Activated T-cell treated with anti-CD3 and anti-CD28 coated beads for 48 hours (primary cell): ENCODE data around the gene PMIS2.

ENCODE experiments used
- DNase-seq: peaks from one replicate; pipeline ENCODE4 v3.0.0-alpha.2; 2020; ENCODE audit warnings: low read depth

The PMIS2 gene

DNA sequence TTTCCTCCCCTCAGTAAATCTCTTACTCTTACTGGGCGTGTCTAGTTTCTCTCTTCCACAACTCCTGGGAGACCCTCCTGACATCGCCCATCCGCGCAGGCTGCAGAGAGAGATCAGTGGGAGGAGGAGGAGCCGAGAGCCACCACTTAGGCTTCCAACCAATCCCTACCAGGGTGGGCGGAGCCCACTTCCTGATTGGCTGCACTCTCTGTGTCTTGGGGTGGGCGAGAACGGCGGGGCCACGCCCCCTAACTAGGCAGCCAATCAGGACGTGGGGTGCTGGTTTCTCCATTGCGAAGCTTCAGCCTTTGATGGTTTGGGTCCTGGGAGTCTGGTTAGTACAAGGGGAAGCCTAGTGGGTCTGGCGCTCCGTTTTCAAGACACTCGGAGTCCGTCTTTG lies at the start of gene PMIS2:
Gene PMIS2 (plus strand): TSS at position 326 of the 400 bp plus-strand sequence. CDS start 87 bp downstream, outside the sequence.
- peak; percentile 44 for DNase-seq

- no peak for DNase-seq
Observed at GRCh38 chr19:35539314-35539713, 46.7 kb upstream of the PMIS2 start.

- no peak for DNase-seq
Observed at GRCh38 chr19:35539850-35540249, 46.1 kb upstream of the PMIS2 start.

DNA sequence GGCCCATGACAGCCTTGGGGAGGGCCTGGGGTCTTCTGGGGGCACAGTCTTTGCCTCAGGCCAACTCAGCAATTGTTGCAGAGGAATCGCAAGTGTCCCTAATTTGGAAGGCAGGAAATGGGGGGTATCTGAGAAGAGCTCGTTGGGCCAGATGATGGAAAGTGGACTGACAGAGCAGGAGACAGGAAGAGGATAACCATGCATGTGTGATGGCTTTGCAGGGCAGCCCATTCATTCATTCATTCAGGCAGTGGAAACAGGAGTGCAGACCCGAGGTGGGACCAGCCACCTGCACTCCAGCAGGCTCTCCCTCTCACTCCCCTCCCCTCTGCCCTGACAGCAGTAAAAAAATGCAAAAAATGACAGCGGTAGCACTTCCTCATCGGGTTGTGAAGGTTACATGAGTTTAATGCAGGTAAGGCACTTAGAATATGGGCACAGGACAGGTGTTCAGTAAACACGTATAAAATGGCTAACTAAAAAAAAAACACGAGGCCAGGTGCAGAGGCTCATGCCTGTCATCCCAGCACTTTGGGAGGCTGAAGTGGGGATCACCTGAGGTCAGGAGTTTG lies 45.5 kb upstream of the PMIS2 start:
- DNase-seq: no peak

- DNase-seq: no peak
Observed at GRCh38 chr19:35542209-35542608, 43.8 kb upstream of the PMIS2 start.

GRCh38 chr19:35543280-35544109 lies 42.5 kb upstream of the PMIS2 start:
- no peak for DNase-seq

DNA sequence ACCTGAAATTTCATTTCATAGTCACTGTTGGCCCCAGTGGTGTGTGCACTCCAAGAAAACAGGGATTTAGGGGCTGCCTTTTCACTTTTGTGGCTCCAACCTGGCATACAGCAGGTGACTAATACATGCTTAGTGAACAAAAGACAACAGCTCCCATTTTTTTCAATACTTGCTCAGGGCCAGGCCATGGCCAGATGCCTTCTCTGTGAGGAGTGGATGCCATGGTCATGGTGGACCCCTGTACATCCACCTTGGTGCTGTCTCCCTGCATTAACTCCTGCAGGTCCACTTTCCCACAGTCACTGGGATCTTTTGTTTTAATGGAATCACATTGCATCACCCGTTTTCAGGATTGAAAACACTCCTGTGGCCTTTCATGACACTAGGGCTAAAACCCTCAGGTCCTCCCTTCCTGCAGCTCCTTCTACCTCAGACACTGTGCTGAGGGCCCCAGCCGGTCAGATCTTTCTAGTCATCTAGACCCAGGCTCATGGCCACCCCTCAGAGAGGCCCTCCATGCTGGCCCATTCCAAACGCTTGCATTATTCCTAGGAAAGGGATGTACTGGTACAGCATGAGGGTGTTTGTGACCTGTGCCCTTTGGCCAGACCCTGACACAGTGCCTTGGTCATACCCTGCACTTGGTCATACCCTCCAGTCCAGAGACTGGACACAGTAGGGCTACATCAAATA lies 41.7 kb upstream of the PMIS2 start:
- DNase-seq: no peak

- peak; percentile 88 for DNase-seq
Observed at GRCh38 chr19:35545001-35545854, 40.7 kb upstream of the PMIS2 start, which contains the start of gene TMEM147. TMEM147 (plus strand) TSS chr19:35545626; CDS start chr19:35545740, 114 bp downstream.

- peak; percentile 76 for DNase-seq
Observed at GRCh38 chr19:35545855-35546381, 40.1 kb upstream of the PMIS2 start.

- DNase-seq: no peak
Observed at GRCh38 chr19:35546532-35546931, 39.4 kb upstream of the PMIS2 start.

DNA sequence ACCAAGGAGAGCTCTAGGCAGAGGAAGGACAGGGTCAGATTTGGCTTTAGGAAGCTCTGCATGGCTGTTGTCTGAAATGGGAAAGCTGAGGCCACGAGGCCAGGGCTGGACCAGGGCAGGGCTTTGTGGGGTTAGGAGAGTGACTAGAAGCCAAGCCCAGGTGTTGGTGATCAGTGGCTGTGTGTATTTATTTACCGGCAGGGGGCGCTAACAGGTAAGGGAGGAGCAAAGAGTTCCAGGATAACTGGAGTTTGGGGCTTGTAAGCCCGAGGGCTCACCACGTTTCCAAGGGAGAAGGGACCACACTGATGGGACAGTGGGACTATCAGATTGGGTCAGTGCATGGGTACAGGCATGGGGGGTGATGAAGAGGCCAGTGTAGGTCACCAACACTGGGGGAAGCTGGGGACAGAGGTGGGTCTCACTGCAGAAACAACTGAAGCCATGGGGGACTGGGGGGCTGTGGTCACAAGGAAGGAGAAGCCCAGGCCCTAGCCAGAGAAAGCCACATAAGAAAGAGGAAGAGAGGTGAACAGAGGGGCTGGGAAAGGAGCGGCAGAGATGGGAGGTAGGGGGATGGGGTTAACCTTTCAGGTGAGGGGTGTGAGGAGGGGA lies 36.7 kb upstream of the PMIS2 start:
- peak; percentile 28 for DNase-seq

- no peak for DNase-seq
Observed at GRCh38 chr19:35549879-35550523, 36.0 kb upstream of the PMIS2 start.

DNA sequence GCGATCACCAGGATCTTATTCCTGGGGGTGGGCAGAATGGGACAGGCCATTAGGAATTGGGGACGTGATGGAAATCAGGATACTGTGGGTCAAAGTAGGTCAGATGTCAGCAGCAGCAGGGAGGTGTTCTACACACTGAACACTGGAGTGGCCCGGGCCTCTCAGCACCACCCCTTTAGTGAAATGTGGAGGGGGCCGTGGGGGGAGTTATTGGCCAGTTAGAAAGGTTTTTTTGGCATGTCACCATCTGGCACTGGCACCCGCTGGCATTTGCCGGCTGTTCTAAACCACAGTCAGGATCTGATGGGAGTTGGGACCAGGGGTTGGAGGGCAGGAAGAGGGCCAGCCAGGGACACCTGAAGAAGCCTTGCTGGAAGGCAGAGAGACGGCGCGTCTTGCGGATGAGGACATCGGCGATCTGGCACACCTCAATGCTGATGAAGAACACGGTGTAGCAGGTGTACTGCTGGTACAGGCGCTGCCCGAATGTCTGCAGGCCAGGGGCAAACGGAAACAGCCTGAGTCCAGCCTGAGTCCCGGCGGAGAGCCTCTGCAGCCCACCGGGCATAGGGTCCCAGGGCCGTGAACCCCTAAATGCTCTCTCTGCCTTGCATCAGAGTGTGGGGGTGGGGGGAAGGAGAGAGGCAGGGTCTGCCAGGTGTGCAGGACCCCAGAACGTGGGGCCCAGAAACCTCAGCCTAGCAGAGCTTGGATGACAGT lies 34.7 kb upstream of the PMIS2 start:
- DNase-seq: no peak

- DNase-seq: no peak
Observed at GRCh38 chr19:35552534-35553384, 33.2 kb upstream of the PMIS2 start.

DNA sequence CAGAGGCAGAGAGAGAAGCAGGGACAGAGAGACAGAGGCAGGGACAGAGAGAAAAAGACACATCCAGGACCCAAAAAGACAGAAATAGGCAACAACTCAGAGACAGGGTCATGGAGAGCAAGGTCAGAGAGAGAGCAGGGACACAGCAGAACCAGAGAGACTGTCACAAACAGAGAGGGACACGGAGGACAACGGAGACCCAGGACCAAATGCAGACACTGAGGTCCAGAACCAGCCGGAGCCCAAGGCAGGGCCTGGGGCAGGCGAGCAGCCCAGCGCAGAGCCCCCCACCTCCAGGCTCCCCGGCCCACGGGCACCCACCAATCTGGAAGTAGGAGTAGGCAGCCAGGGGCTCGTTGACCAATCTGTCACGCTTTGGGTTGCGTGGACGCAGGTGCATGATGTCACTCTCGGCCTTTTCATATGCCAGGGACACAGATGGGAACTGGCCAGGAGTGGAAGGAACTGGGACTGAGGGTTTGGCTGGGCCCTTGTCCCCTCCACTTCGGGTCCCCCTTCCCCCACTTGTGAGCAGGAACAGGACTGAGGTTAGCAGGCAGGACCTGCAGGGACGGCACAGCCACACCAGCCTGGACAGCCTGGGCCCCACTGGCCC lies 32.5 kb upstream of the PMIS2 start:
- no peak for DNase-seq

DNA sequence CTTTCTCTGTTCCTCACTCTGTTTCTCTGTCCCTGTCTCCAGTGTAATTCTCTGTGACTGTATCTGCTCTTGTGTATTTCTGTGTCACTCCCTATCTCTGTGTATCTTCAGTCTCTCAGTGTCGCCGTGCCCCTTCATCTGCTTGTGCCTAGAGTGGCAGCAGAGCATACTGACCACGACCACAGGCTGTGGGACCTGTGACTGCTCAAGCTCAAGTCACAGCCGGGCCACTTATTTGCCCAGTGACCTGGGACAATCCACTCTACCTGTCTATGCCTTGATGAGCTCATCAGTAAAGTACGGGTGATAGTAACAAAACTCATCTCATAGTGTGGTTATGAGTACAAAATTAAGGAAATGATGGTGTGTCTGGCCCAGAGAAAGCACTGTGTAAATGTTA lies 31.9 kb upstream of the PMIS2 start:
- no peak for DNase-seq

DNA sequence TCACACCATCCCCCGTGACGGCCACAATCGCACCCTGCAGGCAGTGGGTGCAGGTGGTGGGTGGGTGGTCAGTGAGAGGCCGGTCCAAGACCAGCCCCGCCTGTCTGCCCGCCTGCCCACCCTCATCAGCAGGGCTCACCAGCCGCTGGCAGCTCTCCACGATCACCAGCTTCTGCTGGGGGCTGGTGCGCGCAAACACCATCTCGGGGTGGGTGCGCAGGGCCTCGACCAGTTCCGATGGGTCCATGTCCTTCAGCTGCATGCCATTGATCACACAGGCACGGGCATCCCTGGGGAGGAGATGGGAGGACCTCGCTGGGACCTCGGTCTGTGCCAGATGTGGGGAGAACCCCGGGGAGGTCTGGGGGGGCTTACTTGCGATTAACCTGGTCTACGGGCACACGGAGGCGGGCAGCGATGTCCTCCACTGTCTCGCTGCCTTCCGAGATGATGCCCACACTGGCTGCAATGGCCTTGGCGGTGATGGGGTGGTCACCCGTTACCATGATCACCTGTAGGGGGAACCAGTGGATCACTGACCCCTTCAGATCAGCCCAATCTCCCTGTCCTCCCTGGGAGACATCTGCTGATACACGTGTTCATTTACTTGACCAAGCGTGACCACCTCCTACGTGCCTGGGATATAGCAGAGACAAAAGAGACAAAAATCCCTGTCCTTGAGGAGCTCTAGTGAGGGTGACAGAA lies 30.5 kb upstream of the PMIS2 start:
- no peak for DNase-seq

- no peak for DNase-seq
Observed at GRCh38 chr19:35556025-35556590, 29.9 kb upstream of the PMIS2 start.
